Ishikawa (cell line): ENCODE data around the gene LACTB.
A peak's percentile ranks its signal among the peaks of the same experiment; 100 is the strongest.

Experiments used
- CEBPB ChIP-seq: IDR thresholded peaks from 2 replicates; pipeline ENCODE4 v1.6.1; 2012
- CREB1 ChIP-seq: IDR thresholded peaks from 2 replicates; pipeline ENCODE4 v1.6.1; 2012; ENCODE audit warnings: low read depth
- EGR1 ChIP-seq: IDR thresholded peaks from 2 replicates; pipeline ENCODE4 v1.6.1; 2012
- EP300 ChIP-seq: IDR thresholded peaks from 2 replicates; pipeline ENCODE4 v1.6.1; 2012; ENCODE audit warnings: borderline replicate concordance
- FOXM1 ChIP-seq: IDR thresholded peaks from 2 replicates; pipeline ENCODE4 v1.6.1; 2012; ENCODE audit warnings: low read depth, borderline replicate concordance
- MAX ChIP-seq: IDR thresholded peaks from 2 replicates; pipeline ENCODE4 v1.6.1; 2012
- NFIC ChIP-seq: IDR thresholded peaks from 2 replicates; pipeline ENCODE4 v1.6.1; 2012
- RAD21 ChIP-seq: IDR thresholded peaks from 2 replicates; pipeline ENCODE4 v1.6.1; 2012; ENCODE audit warnings: low read depth
- REST ChIP-seq: IDR thresholded peaks from 2 replicates; pipeline ENCODE4 v1.6.1; 2012; ENCODE audit warnings: low read depth, mild to moderate bottlenecking
- TAF1 ChIP-seq: IDR thresholded peaks from 2 replicates; pipeline ENCODE4 v1.6.1; 2012; ENCODE audit warnings: low read depth, mild to moderate bottlenecking
- TEAD4 ChIP-seq: IDR thresholded peaks from 2 replicates; pipeline ENCODE4 v1.6.1; 2012
- YY1 ChIP-seq: IDR thresholded peaks from 2 replicates; pipeline ENCODE4 v1.6.1; 2012; ENCODE audit warnings: low read depth
- ZBTB7A ChIP-seq: IDR thresholded peaks from 2 replicates; pipeline ENCODE4 v1.6.1; 2012; ENCODE audit warnings: low read depth
- TF ChIP-seq, protein P1 (sequence below): IDR thresholded peaks from 2 replicates; pipeline ENCODE4 v1.6.1; 2012

GRCh38 chr15:63166219-63166618 is 44.6 kb downstream of the LACTB start:
- TF ChIP-seq, protein P1, sequence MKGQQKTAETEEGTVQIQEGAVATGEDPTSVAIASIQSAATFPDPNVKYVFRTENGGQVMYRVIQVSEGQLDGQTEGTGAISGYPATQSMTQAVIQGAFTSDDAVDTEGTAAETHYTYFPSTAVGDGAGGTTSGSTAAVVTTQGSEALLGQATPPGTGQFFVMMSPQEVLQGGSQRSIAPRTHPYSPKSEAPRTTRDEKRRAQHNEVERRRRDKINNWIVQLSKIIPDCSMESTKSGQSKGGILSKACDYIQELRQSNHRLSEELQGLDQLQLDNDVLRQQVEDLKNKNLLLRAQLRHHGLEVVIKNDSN: no peak
- TF ChIP-seq YY1 (no peak), REST (no peak), NFIC (no peak), TAF1 (no peak), CEBPB (no peak), EP300 (no peak), RAD21 (peak; percentile 35; the same call in 1 of the 2 replicates), MAX (no peak), CREB1 (no peak), FOXM1 (no peak), EGR1 (no peak), TEAD4 (no peak), ZBTB7A (no peak)
